Smooth muscle cell of the brain vasculature (primary cell): ENCODE measurements around the gene CEP85L.

Experiments used
- DNase-seq: peaks from one replicate; pipeline ENCODE4 v3.0.0-alpha.2; 2012; ENCODE audit warnings: low read depth, low spot score

CEP85L gene

GRCh38 chr6:118651282-118652050 lies at the start of gene CEP85L:
Gene CEP85L (minus strand): TSS chr6:118651591. CDS start chr6:118651269, 322 bp downstream.
- DNase-seq: peak; percentile 79

- no peak for DNase-seq
These were observed 49.1 kb upstream of the CEP85L start for GRCh38 chr6:118700531-118700930.

- no peak for DNase-seq
These were observed 46.2 kb upstream of the CEP85L start for GRCh38 chr6:118697554-118697953.

- no peak for DNase-seq
These were observed 44.9 kb upstream of the CEP85L start for GRCh38 chr6:118696271-118696670.

GRCh38 chr6:118693562-118693961 lies 42.2 kb upstream of the CEP85L start:
- DNase-seq: no peak

GRCh38 chr6:118685823-118686449 lies 34.5 kb upstream of the CEP85L start:
- DNase-seq: no peak

GRCh38 chr6:118683881-118684872 lies 32.8 kb upstream of the CEP85L start:
- no peak for DNase-seq

- no peak for DNase-seq
These were observed 29.2 kb upstream of the CEP85L start for GRCh38 chr6:118680452-118681095.

- no peak for DNase-seq
These were observed 28.0 kb upstream of the CEP85L start for GRCh38 chr6:118679327-118679901.

GRCh38 chr6:118678866-118679265 lies 27.5 kb upstream of the CEP85L start:
- no peak for DNase-seq

GRCh38 chr6:118677193-118677592 lies 25.8 kb upstream of the CEP85L start:
- no peak for DNase-seq

GRCh38 chr6:118675225-118675624 lies 23.8 kb upstream of the CEP85L start:
- no peak for DNase-seq

- DNase-seq: no peak
These were observed 23.4 kb upstream of the CEP85L start for GRCh38 chr6:118674772-118675171.

GRCh38 chr6:118672678-118673077 lies 21.3 kb upstream of the CEP85L start:
- DNase-seq: no peak

GRCh38 chr6:118669561-118669960 lies 18.2 kb upstream of the CEP85L start:
- no peak for DNase-seq

- DNase-seq: peak; percentile 26
These were observed 17.5 kb upstream of the CEP85L start for GRCh38 chr6:118668761-118669385.

- DNase-seq: no peak
These were observed 16.6 kb upstream of the CEP85L start for GRCh38 chr6:118667988-118668387.

- no peak for DNase-seq
These were observed 13.6 kb upstream of the CEP85L start for GRCh38 chr6:118665011-118665410.

GRCh38 chr6:118663993-118664985 lies 12.9 kb upstream of the CEP85L start:
- DNase-seq: no peak
